Measurements from ENCODE around the gene NPM1.

DNA sequence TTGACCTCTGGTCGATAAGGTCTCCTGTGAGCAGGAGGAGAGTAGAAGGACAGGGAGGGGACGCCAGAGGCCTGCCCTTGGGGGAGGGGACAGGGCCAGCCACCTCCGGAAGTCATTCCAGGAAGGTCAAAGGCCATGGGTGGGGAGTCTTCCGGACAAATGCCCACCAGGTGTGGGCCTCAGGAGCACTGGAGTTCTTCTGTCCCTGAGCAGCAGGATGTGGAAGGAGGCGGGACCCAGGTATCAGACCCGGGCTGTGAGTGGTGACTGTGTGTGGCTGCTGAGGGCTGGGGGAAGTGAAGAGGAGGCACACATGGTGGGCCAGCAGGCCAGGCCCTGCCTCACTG, 45.7 kb downstream of the NPM1 start:
- TF ChIP-seq EZH2 (IDR thresholded peaks at IDR 0.05; ENCODE audit: low read length, unreplicated experiment) (no peak), CTCF (conservative IDR thresholded peaks at IDR 0.05; ENCODE audit: low read depth, low read length) (no peak)
